ENCODE measurements around the gene TLX1.

Gene TLX1
- total RNA-seq, result 0 to 1.8 (median 0) reads per million in 17 experiments

DNA sequence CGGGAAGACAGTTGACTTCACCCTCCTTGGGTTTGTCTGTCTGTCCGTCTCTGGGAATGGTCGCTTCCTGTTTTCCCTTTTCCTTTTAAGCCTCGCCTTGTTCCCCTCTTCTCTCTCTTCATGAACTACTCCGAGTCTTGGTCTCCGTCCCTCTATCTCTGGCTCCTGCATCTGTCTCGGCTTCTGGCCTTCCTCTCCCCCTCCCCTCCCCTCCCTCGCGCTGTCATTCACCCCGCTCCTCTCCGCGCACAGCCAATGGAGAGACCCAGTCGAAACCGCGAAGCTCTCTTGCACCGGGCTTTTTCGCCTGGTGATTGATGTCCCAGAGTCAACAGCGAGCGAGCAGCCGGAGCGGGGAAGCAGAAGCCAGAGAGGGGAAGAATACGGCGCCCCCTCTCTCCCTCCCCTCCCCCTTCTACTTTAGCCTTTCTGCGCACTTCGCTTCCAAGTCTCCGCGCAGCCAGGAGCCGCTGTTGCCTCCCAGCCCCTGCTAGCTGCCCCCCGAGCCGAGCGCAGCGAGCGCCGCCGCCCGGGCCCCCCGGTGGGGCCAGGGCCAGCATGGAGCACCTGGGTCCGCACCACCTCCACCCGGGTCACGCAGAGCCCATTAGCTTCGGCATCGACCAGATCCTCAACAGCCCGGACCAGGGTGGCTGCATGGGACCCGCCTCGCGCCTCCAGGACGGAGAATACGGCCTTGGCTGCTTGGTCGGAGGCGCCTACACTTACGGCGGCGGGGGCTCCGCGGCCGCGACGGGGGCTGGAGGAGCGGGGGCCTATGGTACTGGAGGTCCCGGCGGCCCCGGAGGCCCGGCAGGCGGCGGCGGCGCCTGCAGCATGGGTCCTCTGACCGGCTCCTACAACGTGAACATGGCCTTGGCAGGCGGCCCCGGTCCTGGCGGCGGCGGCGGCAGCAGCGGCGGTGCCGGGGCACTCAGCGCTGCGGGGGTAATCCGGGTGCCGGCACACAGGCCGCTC, at the start of gene TLX1:
Gene TLX1 (plus strand): TSS at position 317 of the 978 bp plus-strand sequence. CDS start 242 bp downstream, at position 559.
- DNase-seq, result peak in 1 of 4 experiments; percentile 26

DNA sequence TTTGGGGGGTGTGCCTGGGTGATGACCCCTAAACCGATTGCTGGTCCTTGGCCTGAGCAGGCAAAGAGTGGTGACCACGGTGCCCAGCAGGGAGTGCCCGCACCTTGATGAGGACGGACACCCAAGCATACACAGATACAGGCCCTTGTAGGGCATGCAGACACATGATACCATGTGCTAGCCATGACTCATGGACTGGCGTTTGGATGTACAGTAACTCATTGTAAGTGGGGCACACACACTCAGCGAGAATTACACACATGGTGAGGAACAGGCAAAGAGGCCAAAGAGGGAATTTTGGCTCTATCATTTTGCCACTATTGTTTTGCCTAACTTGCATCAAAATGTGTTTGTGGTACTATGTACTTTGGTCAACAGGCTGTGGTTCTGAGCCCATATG, 45.3 kb upstream of the TLX1 start:
- DNase-seq, result no peak

DNA sequence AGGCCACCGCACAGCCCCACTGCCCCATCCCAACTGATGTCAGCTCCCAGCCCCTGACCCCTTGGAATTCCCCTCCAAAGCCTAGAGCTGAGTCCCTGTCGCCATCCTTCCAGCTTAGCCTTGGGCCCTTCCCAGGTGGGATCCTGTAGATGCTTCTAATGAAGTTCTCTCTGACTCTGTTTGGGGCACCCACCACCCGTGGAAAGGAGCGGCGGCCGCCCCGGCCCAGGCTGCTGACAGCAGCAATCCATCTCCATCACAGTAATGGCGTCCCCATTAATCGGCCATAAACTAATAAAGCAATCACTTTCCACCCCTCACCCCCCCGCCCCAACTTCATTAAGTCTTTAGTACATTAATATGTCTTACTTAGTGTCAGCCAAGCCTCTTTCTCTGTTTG, 43.7 kb upstream of the TLX1 start:
- DNase-seq, result no peak

DNA sequence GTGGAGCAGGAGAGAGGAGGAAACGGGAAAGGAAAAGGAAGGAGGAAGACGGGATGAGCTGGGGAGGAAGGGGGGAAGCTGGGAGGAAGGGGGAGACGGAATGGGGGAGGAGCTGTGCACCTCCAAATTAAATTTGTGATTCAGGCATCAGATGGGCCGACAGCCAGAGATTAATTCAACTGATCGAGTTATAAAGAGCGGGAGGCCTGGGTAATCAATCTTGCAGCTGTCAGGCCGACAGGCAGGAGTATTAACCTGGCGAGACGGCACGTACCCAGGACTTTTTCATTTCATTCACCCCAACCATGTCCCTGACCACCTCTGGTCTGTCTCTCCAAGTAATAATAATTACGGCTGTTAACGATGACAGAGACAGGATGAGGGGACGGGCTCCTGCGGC, 43.1 kb upstream of the TLX1 start:
- no peak for DNase-seq

DNA sequence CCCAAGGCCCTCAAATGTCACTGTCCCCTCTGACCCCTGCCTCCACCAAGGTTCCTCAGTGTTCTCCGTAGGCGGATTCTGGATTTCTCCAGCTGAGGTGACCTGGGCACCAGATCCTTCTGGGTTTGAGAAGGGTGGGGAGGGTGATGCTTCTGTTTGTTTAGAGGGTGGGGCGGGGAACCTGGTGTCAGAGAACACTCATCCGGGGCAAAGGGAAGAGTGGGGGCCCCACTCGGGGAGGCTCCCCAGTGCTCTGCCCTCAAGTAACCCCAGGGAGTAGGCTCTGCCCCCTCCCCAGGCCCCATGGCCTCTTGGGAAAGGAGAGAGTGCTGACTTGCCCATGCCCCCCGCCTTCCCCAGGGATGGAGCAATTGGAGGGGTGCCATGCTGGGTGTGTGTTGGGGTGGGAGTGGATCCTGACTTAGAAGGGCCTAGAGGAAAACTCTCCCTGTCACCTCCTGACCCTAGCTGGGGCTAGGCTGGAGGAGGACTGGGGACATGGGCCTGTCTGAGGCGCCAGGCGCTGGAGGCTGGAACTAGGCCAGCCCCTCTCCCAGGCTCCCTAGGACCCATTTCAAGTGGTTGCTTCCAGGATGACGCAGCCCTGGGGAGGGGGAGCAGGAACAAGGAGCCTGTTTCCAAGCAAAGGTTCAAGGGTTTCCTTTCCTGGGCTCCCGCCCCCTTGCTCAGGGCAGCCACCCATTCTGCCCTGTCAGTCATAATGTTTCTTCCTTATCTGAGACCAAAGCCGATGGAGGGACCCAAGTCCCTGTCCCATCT, 41.4 kb upstream of the TLX1 start:
- no peak for DNase-seq

DNA sequence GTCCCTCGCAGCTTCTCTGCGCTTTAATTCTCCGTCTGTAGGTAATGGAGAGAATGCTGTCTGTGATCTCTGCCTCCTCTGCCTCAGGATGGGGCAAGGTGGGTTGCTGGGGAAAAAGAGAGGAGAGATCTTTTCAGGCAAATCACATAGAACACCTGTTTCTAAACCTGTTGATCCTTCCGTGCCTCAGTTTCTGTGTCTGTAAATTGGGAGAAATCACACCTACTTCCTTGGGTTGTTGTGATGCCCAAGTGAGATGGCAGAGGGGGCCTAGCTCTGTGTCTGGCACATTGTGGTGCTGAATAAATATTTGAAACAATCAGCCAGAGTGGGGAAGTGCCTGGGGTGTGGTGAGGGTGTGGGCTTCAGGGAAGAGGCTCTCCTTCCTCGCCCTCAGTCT, 40.5 kb upstream of the TLX1 start:
- DNase-seq, result no peak

DNA sequence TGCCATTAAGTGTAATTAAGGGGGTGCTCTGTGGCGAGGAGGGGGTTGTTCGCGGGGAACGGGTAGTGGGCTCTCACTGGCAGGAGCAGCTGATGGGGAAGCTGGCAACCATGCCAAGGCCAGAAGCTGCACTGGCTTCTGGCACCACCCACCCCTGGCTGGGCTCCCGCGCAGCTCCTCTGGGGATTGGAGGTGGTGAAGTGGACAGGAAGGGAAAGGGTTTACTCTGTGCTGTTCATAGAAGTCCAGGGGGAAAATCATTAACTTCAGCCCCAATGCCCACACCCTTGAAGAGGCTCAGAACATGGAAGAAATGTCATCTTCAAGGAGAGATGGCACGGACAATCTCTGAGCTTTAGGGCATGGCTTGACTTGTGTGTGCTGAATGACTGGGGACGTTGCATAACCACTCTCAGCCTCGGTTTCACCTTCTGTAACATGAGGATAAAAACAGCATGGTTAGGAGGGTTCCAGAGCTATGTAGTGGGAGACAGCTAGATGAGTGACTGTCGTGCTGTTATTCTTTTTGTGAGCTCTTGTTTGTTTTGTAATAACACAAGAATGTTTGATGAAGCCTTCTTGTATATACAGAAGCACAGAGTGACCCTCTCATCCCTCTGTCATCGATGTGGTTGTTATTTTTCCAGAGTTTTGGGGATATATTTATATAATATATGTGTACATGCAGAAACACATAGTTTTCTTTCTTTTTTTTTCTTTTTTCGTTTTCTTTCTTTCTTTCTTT, 39.4 kb upstream of the TLX1 start:
- DNase-seq, result no peak

DNA sequence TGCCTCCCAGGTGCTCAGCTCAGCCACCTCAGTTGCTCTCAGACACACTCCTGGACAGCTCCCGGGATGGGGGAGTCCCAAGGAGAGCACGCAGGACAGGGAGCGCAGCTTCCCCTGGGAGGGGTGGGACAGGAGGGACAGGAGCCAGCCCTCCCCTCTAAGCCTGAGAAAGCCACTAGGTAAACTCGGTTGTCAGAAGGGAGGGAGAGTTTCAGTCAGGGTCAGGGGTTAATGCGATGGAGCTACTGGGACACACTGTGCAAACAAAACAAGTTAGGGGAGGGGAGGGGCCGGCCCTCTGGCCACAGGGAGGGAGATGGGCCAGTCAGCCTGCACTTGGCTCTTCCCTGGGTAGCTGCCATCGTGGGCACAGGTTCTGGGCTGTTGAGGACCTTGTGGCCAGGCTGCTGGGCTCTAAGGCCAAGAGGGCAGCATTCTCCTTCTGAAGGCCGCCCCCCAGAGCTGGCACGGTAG, 38.2 kb upstream of the TLX1 start:
- DNase-seq, result no peak

DNA sequence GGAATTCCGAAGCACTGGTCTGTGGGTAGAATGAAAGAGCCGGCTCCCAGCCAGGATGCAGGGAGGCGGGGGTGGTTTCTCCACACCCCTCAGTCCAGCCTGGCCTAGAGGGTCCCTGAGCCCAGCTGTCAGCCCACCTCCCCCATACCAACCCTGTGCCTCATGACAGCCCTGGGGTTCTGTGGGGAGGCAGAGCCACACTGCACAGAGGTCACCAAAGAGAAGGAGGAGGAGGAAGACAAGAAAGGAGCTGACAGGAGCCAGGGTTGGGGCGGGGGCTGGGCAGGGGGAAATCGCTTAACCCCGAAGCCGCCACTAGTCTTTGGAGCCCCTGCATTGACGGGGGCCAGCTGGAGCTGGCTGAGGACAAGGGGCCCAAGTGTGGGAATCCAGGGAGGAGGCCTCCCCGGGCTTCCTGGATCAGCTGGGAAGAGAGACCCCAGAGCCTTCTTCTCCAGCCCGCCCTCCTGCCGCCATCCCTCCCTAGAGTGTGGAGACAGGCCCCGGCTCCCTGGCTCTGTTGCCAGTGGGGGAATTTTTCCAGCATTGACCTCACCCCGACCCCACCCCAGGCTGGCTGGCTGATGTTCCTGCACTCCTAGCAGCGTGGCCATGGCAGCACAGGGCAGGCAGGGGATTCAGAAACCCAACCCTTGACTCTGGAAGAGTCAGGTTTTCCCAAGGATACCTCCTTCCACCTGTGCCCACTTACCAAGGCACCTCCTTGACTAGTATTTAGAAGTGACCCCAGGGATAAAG, 36.8 kb upstream of the TLX1 start:
- no peak for DNase-seq

DNA sequence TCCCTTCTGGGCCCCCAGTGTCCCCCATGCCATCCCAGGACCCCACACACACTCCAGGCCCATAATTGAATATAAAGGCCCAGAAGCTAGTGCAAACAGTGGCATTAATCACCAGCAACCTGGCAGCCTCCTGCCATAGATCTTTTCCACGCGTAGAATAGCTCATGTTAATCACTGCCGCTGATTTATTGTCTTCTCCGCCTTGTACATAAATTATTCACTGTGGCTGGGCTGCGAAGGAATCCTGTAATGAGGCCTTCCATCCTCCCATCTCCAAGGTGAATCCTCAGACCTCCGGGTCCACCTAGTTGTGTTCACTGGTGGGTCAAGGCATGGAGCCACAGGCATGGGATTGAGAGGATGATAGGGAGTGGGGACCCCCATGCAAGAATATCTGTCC, 36.1 kb upstream of the TLX1 start:
- no peak for DNase-seq

DNA sequence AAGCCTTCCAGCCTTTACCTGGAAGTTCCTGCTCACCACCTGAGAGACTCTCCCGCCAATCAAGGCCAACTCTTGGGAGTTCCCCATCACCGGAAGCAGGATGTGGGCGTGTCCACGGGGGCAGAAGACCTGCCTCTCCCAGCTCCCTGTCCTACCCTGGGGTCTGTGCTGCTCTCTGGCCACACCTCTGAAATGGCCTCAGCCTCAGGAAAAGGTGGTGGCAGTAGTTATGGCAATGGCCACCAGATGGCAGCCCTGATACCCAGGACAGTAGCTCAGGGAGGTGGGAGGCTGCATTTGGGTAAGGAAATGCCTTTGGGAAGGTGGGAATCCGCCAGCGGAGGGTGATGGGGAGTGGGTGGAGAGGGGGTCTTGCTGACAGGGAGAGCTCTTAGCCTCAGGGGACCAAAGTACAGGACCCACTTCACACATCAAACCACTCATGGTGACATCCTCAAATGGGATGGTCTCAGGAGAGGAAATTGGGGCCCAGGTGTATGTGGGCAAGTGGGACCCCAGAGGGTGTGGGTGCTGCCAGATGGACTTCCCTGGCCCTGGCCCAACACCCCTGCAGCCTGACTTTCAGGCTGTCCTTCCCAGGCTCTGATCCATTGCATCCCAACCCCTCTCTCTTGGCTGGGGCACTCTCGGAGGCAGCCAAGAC, 35.4 kb upstream of the TLX1 start:
- peak; percentile 76 to 85 (median 81) for DNase-seq

DNA sequence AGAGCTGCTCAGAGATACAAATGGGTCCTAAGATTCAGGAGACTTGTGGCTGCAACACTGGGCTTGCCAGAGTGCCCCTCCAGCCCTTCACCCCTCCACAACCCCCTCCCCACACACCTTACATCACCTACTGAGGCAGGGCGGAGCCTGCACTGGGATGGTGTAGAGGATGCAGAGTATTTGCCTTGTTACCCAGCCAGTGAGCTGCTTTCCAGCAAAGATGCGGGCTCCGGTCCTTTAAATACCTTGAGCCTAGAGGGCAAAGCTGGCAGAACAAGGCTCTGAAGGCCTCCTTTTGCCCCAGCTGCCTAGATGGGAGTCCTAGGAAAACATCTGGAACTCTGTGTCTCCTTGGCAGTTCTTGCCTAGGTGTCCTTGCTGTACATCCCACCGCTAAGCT, 34.7 kb upstream of the TLX1 start:
- no peak for DNase-seq

DNA sequence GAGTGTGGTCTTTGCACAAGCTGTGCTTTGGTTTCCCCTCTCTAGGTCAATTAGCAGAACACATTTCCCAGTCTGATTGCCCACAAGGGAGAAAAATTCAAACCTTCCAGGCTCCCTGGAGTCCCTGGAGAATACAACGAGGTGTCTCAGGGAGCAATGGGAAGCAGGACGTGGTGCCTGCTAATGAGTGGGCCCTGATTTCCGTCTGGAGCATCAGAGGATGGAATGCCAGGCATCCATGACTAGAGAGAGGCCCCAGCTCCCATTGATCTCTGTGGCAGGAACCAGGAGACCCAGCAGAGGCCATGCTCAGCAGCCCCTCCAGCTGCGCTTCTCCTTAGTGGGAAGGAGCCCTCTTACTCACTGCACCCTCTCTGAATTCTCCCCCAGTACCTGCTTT, 33.2 kb upstream of the TLX1 start:
- no peak for DNase-seq

DNA sequence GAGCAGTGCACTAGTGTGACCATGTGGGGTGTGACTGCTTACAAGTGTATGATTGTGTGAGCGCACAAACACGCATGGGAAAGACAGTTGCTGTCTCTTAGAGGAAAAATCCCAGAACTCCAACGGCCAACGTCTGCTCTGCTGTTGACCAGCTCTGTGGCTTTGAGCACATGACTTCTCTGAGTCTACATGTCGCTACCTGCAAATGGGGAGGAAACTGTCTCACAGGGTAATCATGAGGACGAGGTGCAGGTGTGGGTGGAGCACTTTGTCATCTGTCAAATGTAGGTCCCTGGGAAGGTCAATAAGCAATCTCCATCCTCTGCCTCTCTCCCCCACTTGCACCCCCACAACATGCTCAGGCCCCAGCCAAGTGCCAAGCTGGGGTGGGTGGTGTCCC, 31.2 kb upstream of the TLX1 start:
- no peak for DNase-seq

DNA sequence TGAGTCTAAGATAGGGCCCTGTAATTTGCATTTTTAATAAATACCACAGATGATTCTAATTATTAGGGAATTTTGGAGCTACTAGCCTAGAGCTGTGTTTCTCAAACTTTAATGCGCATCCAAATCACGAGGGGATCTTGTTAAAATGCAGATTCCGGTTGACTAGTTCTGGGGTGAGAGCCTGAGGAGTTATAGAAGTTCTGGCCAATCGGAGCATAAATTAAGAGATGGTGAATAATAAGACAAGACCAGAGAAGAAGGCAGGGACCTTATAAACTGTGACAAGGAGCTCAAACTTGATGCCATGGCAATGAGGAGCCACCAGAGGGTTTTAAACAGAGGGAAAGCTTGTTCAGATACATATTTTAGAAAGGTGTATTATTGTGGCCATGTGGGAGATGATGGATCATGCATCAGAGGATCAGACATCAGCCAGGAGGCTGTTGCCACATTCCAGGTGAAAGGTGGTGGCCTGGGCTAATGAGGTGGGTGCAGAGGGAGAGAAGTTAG, 29.7 kb upstream of the TLX1 start:
- no peak for DNase-seq

DNA sequence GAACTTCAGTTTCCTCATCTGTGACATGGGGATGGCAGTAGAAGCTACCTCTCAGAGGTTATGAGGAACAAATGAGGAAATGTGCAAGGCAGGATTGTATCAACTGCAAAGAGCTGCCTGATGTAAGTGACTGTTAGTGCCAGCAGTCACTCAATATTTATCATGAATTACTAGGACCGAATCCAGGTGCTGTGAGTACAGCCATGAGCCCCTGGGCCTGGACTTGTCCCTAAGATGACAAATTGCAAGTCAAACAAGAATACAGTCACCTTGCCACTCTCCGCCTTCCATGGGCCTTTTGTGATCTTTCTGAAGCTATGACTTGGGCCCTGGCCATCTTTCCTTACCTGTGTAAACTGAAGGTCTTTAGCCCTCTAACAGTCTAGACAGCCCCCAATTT, 27.7 kb upstream of the TLX1 start:
- no peak for DNase-seq

DNA sequence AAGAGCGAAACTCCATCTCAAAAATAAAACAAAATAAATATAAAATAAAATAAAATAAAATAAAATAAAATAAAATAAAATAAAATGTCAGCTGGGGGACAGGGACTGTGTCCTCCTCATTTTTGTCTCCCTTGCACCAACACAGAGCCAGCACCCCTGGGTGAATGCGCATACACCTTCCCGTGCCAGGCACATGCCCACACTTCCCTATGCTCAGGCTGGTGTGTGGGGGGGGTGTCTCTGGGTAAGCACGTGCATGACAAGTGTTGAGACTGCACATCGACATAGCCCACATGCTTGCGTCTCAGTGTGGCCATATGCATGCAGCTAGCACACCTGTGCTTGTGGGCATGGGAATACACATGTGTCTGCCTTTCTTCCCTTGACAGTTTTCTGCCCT, 24.7 kb upstream of the TLX1 start:
- no peak for DNase-seq

DNA sequence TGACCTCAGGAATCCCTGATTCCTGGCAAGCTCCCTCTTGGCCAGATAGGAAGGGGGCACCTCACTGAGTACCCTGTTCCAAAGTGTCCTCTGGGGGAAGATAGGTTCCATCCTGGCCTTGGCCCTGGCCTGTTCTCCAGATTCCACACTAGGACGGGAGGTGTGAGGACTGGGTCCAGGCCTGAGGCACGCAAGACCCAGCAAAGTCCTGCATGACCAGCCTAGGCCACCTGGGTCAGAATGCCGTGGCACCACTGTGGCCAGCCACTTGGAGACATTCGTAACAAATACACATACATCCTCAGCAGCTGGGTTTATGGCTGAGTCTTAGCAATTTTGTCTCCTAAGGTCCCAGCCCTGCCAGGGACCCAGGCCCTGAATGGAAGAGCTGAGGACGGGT, 23.3 kb upstream of the TLX1 start:
- no peak for DNase-seq

DNA sequence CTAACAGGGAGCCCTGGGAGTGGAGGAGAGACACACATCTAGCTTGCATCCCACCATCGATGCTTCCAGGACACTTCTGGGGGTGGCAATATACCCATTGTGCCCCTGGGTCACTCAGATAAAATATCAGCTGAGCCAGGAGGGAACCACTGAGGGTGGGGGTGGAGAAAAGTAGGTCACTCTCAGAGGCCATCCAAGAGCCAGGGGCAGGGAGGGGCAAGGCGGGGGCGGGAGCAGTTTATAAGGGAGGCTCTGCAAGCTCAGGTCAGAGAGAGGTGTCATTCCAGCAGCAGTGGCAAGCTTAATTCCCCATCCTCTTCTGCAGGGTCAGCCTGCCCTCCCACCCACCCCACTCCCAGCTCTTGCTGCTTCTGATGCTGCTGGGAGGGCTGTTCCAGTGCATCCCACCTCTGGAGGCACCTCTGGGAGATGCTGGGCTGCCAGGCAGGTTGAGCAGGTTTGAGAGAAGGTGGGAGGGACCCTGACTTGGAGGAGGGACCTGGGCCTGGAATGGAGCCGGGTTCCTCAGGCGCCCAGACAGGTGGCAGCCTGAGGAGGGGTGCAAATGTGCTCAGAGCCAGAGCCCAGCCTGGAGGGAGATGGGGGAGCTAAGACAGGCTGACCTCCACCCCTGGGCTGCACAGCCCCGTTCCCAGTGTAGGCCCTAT, 20.1 kb upstream of the TLX1 start:
- DNase-seq, result no peak

DNA sequence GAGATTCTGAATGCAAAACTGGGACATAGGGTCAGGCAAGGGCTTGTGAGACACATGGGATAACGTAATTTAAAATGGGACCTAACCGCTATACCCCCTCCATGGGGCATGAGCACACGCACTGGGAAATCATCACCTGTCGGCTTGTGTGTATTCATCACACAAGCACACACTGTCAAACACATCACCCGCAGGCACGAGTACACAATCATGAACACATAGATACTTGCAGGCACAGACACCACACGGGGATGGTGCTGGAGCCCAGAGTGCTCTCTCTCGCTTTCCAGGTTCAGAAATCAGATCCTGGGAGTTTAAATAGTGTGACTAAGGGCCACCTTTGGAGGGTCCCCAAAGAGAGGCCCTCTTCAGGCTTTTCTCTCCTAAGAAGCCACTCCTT, 19.6 kb upstream of the TLX1 start:
- no peak for DNase-seq
